K562 (cell line): ENCODE data around the gene OLFM4. TPM values are rescaled to one million over a fixed set of nuclear protein-coding genes. Genes with fewer than 3 reads are reported as not detected.

ENCODE experiments used
- ATAC-seq: fragments of 200-7000 bp; cut with Tn5 transposase; 3 replicates; pipeline ENCODE4 v1.9.1; 2020; ENCODE audit warnings: moderate library complexity
- BruUV-seq: library from RNA; stranded (reverse); fragments of 400-500 nt; replicated peaks from 2 replicates; lab custom pipeline; 2021; lab: Mats Ljungman, UMichigan
- CTCF ChIA-PET: fragments of 300-600 bp; formaldehyde crosslinking; extraction: SDS; loops from one replicate; lab custom pipeline; 2021; ENCODE audit warnings: low intra/inter-chr PET ratio; lab: Yijun Ruan, JAX
- POLR2A ChIA-PET: fragments of 300-600, 350-650 bp; sonication (Branson Sonifier 250); formaldehyde crosslinking; extraction: SDS; loops from one replicate; lab custom pipeline; 2021; ENCODE audit warnings: antibody characterized with exemption, inconsistent platforms; lab: Yijun Ruan, JAX
- DNase-seq, 4 experiments: peaks; one replicate each; pipeline versions ENCODE4 v3.0.0 to v3.0.0-alpha.2; 2011 to 2018; ENCODE audit warnings: low spot score in 3 of 4, mixed read lengths in 3 of 4; ENCODE audit errors: extremely low read depth in 1 of 4
- FAIRE-seq: peaks from 2 replicates; lab custom pipeline; 2011; peaks lifted over from hg19 to GRCh38; lab: Jason Lieb, UNC
- H2AFZ ChIP-seq: 2 replicates; pipeline ENCODE4 v1.6.0; 2011; ENCODE audit warnings: low read depth, low read length, control low read depth, inconsistent platforms
- H3K27ac ChIP-seq: fragments of 200-600 bp; 3 replicates; pipeline ENCODE4 v1.8.0; 2011; ENCODE audit warnings: low read depth, mild to moderate bottlenecking, control low read depth, inconsistent platforms, low read length, moderate library complexity, mixed read lengths; ENCODE audit errors: extremely low read depth
- H3K27me3 ChIP-seq, 2 experiments: fragments of 300-600 bp in 1 of 2; 2 replicates in 1 of 2; 3 replicates in 1 of 2; pipeline versions ENCODE4 v1.6.0 to v1.8.0; 2011; ENCODE audit warnings: inconsistent platforms in 2 of 2, low read length in 2 of 2, mild to moderate bottlenecking in 1 of 2, mixed read lengths in 1 of 2, moderate library complexity in 1 of 2; ENCODE audit not compliant: control insufficient read depth in 2 of 2, insufficient read depth in 2 of 2
- H3K36me3 ChIP-seq: fragments of 300-600 bp; 3 replicates; pipeline ENCODE4 v1.8.0; 2011; ENCODE audit warnings: mild to moderate bottlenecking, low read length, inconsistent platforms; ENCODE audit not compliant: control insufficient read depth, insufficient read depth
- H3K4me1 ChIP-seq, 2 experiments: fragments of 200-600 bp in 1 of 2; replicated peaks in 1 of 2; 2 replicates in 1 of 2; 3 replicates in 1 of 2; pipeline versions ENCODE4 v1.5.1 to v1.8.0; 2011; ENCODE audit warnings: inconsistent platforms in 2 of 2, low read length in 2 of 2, mild to moderate bottlenecking in 1 of 2, mixed read lengths in 1 of 2, moderate library complexity in 1 of 2; ENCODE audit not compliant: control insufficient read depth in 2 of 2, insufficient read depth in 2 of 2
- H3K4me2 ChIP-seq: 2 replicates; pipeline ENCODE4 v1.6.1; 2011; ENCODE audit warnings: low read length, control low read depth, inconsistent platforms, mixed read lengths; ENCODE audit not compliant: insufficient read depth
- H3K4me3 ChIP-seq: fragments of 200-600 bp; sonication (generic), shearing (Covaris generic); 2 replicates; pipeline ENCODE4 v1.5.1; 2016; ENCODE audit warnings: control low read depth, inconsistent platforms
- H3K79me2 ChIP-seq: fragments of 200-600 bp; 3 replicates; pipeline ENCODE4 v1.8.0; 2011; ENCODE audit warnings: low read length, inconsistent platforms; ENCODE audit not compliant: control insufficient read depth, insufficient read depth
- H3K9ac ChIP-seq, 2 experiments: 2 replicates each; pipeline versions ENCODE4 v1.6.0 to v1.6.1; 2011; ENCODE audit warnings: low read depth in 2 of 2, low read length in 2 of 2, control low read depth in 1 of 2, inconsistent platforms in 1 of 2, mild to moderate bottlenecking in 1 of 2, mixed read lengths in 1 of 2; ENCODE audit not compliant: insufficient read depth in 1 of 2
- H3K9me1 ChIP-seq: one replicate; pipeline ENCODE4 v1.6.0; 2011; ENCODE audit warnings: inconsistent platforms, mild to moderate bottlenecking, low read length, moderate library complexity; ENCODE audit not compliant: control insufficient read depth, insufficient read depth
- H3K9me3 ChIP-seq: replicated peaks from 2 replicates; pipeline ENCODE4 v1.5.1; 2011; ENCODE audit warnings: low read depth, low read length, inconsistent platforms; ENCODE audit not compliant: control insufficient read depth, insufficient read depth
- H4K20me1 ChIP-seq: replicated peaks from 2 replicates; pipeline ENCODE4 v1.6.1; 2011; ENCODE audit warnings: low read length, inconsistent platforms, mixed read lengths; ENCODE audit not compliant: control insufficient read depth, insufficient read depth
- ELF2 ChIP-seq: fragments of 250-450 bp; sonication (Bioruptor Pico); IDR thresholded peaks from 2 replicates; pipeline ENCODE4 v1.5.0; 2021; ENCODE audit warnings: mild to moderate bottlenecking
- EP400 ChIP-seq: fragments of 450-650 bp; IDR thresholded peaks from 2 replicates; pipeline ENCODE4 v1.6.1; 2017; ENCODE audit warnings: antibody characterized with exemption, mild to moderate bottlenecking, moderate library complexity
- HOXB6 ChIP-seq: fragments of 250-450 bp; sonication (Bioruptor Pico); IDR thresholded peaks from 2 replicates; pipeline ENCODE4 v1.5.1; 2022; ENCODE audit warnings: mild to moderate bottlenecking, borderline replicate concordance
- MAFF ChIP-seq: IDR thresholded peaks from 2 replicates; pipeline ENCODE4 v1.6.1; 2012; ENCODE audit warnings: low read length, improper control_type of control experiment
- MAFK ChIP-seq: IDR thresholded peaks from 2 replicates; pipeline ENCODE4 v1.6.1; 2011; ENCODE audit warnings: low read length, improper control_type of control experiment
- MBD2 ChIP-seq: sonication (generic); IDR thresholded peaks from 2 replicates; pipeline ENCODE4 v1.6.1; 2016; ENCODE audit warnings: low read depth, borderline replicate concordance
- SPI1 ChIP-seq: IDR thresholded peaks from 2 replicates; pipeline ENCODE4 v1.6.1; 2011; ENCODE audit warnings: low read depth, low read length, control low read depth, borderline replicate concordance
- ZNF133 ChIP-seq: fragments of 250-450 bp; sonication (Bioruptor Pico); IDR thresholded peaks from 2 replicates; pipeline ENCODE4 v1.4.0; 2020; ENCODE audit warnings: mild to moderate bottlenecking
- ZNF143 ChIP-seq: sonication (generic); formaldehyde crosslinking; IDR thresholded peaks from 2 replicates; pipeline ENCODE4 v1.9.0; 2022; ENCODE audit warnings: mild to moderate bottlenecking, missing genetic modification reagents
- ZNF232 ChIP-seq: sonication (generic); formaldehyde crosslinking; IDR thresholded peaks from 2 replicates; pipeline ENCODE4 v1.8.0; 2022; ENCODE audit warnings: mild to moderate bottlenecking, missing genetic modification reagents
- ZNF316 ChIP-seq: fragments of 450-650 bp; IDR thresholded peaks from 2 replicates; pipeline ENCODE4 v1.6.1; 2016
- WGBS: fragments of 100-300 bp; shearing (Covaris generic); methylation state at CpG from one replicate; pipeline ENCODE4 v1.1.6; 2016; ENCODE audit warnings: low coverage, mixed read lengths; ENCODE audit not compliant: insufficient coverage; ENCODE audit errors: missing lambda C conversion rate; 5-methylcytosine and 5-hydroxymethylcytosine counted together
- in situ Hi-C: fragments of 300-500 bp; cut with MboI; formaldehyde crosslinking; loops from 4 replicates; pipeline ENCODE4 v1.15.0; 2018; ENCODE audit warnings: inconsistent platforms, mixed read lengths
- intact Hi-C: fragments of 100-400 bp; cut with micrococcal nuclease; formaldehyde crosslinking; loops from 2 replicates; pipeline ENCODE4 v1.14.2; 2022
- polyA plus RNA-seq, 8 experiments: library from polyadenylated mRNA; depleted of rRNA in 4 of 8; stranded (reverse) in 5 of 8; unstranded in 3 of 8; fragments of >200 nt; fragmentation: Nextera tagmentation in 2 of 8; fragmentation: Illumina TruSeq in 1 of 8; extraction: Ambion mirVana in 2 of 8; extraction: Trizol in 1 of 8; gene quantifications; 2 replicates each; pipeline versions ENCODE4 v1.2.1 to v1.2.3, GENCODE V29; 2011 to 2014; ENCODE audit warnings: inconsistent platforms in 1 of 8, missing spikeins in 1 of 8
- total RNA-seq, 7 experiments: library from RNA; depleted of rRNA in 6 of 7; stranded (reverse); fragments of >200 nt in 6 of 7; fragmentation: Illumina TruSeq in 2 of 7; extraction: Trizol in 2 of 7; gene quantifications; 2 replicates each; pipeline versions ENCODE4 v1.2.1 to v1.2.3, GENCODE V29; 2011 to 2021; ENCODE audit warnings: low replicate concordance in 1 of 7
- TF ChIP-seq, protein P1 (sequence below): conservative IDR thresholded peaks from 2 replicates; pipeline ENCODE4 v1.6.1; 2011; ENCODE audit warnings: low read depth, mild to moderate bottlenecking, low read length; ENCODE audit not compliant: control insufficient read depth
- TF ChIP-seq, protein P2 (sequence below): fragments of 250-450 bp; sonication (Bioruptor Pico); IDR thresholded peaks from 2 replicates; pipeline ENCODE4 v1.5.0; 2020; ENCODE audit warnings: mild to moderate bottlenecking
- TF ChIP-seq, protein P3 (sequence below), 2 experiments: fragments of 450-650 bp in 1 of 2; sonication (generic) in 1 of 2; formaldehyde crosslinking; conservative IDR thresholded peaks; 2 replicates each; pipeline versions ENCODE4 v1.4.0 to v1.8.1; 2020 to 2022; ENCODE audit warnings: mild to moderate bottlenecking in 1 of 2, missing genetic modification reagents in 1 of 2
- TF ChIP-seq, protein P4 (sequence below), 3 experiments: IDR thresholded peaks in 2 of 3; conservative IDR thresholded peaks in 1 of 3; 2 replicates each; pipeline ENCODE4 v1.5.1; 2011 to 2012; ENCODE audit warnings: low read length in 3 of 3, mild to moderate bottlenecking in 3 of 3, control low read depth in 2 of 3, improper control_type of control experiment in 1 of 3, inconsistent platforms in 1 of 3, low read depth in 1 of 3, mixed read lengths in 1 of 3, moderate library complexity in 1 of 3; ENCODE audit not compliant: insufficient read depth in 2 of 3

OLFM4 gene
- total and polyA plus RNA-seq, 9 of the 15 experiments (the other 6 are each of a cell fraction or from before 2014, with no cell fraction given) = not detected

DNA sequence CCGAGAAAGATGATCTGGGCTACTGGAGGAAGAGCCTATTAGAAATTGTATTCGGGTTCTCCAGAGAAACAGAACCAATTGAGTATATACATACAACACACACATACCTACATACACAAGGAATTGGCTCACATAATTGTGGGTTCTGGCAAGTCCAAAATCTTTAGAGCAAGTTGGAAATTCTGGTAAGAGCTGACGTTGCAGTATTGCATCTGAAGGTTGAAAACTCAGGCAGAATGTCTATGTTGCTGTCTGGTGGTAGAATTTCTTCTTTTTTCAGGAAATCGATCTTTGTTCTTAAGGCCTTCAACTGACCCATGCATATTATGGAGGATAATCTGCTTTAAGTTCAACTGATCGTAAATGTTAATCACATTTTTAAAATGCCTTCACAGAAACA is 15.5 kb upstream of the OLFM4 start:
- FAIRE-seq (no peak), ATAC-seq (no peak), DNase-seq (no peak)
- Histone ChIP-seq H3K27ac (no peak overlapping the region), H3K4me3 (no peak overlapping the region), H3K4me2 (no peak overlapping the region), H3K36me3 (no peaks in the 10 kb centered on the region), H3K9me3 (no peaks in the 10 kb centered on the region), H3K4me1 (no peaks in the 10 kb centered on the region), H3K27me3 (no peaks in the 10 kb centered on the region), H3K9ac (no peak overlapping the region), H4K20me1 (no peaks in the 10 kb centered on the region; the same call in 1 of the 2 replicates), H3K79me2 (no peaks in the 10 kb centered on the region), H3K9me1 (no peaks in the 10 kb centered on the region), H2AFZ (no peak overlapping the region)
- ChIA-PET POLR2A (no interaction called here), CTCF (no interaction called here)
- intact Hi-C loops = no loop called here
- no TSS peak for BruUV-seq
- in situ Hi-C loops = no loop called here
- WGBS = 0% methylated on average over 5 of the region's 5 CpGs
- TF ChIP-seq MAFK = 0 out of 2 replicates have a peak, but pooled peaks have one; percentile 9
- no peak for TF ChIP-seq MBD2
- TF ChIP-seq ZNF232 = no peak
- TF ChIP-seq, protein P1, sequence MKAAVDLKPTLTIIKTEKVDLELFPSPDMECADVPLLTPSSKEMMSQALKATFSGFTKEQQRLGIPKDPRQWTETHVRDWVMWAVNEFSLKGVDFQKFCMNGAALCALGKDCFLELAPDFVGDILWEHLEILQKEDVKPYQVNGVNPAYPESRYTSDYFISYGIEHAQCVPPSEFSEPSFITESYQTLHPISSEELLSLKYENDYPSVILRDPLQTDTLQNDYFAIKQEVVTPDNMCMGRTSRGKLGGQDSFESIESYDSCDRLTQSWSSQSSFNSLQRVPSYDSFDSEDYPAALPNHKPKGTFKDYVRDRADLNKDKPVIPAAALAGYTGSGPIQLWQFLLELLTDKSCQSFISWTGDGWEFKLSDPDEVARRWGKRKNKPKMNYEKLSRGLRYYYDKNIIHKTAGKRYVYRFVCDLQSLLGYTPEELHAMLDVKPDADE = no peak
- no peak for TF ChIP-seq ELF2
- TF ChIP-seq, protein P2, sequence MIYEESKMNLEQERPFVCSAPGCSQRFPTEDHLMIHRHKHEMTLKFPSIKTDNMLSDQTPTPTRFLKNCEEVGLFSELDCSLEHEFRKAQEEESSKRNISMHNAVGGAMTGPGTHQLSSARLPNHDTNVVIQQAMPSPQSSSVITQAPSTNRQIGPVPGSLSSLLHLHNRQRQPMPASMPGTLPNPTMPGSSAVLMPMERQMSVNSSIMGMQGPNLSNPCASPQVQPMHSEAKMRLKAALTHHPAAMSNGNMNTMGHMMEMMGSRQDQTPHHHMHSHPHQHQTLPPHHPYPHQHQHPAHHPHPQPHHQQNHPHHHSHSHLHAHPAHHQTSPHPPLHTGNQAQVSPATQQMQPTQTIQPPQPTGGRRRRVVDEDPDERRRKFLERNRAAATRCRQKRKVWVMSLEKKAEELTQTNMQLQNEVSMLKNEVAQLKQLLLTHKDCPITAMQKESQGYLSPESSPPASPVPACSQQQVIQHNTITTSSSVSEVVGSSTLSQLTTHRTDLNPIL (CRISPR knock-in tag) = no peak
- TF ChIP-seq MAFF = peak; percentile 18; the same call in 1 of the 2 replicates
- TF ChIP-seq, protein P3, sequence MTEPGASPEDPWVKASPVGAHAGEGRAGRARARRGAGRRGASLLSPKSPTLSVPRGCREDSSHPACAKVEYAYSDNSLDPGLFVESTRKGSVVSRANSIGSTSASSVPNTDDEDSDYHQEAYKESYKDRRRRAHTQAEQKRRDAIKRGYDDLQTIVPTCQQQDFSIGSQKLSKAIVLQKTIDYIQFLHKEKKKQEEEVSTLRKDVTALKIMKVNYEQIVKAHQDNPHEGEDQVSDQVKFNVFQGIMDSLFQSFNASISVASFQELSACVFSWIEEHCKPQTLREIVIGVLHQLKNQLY (CRISPR knock-in tag; conservative IDR thresholded peaks at IDR 0.05) = no peak
- TF ChIP-seq EP400 = no peak
- TF ChIP-seq ZNF133 (CRISPR knock-in tag) = no peak
- TF ChIP-seq ZNF143 = no peak
- TF ChIP-seq, protein P4, sequence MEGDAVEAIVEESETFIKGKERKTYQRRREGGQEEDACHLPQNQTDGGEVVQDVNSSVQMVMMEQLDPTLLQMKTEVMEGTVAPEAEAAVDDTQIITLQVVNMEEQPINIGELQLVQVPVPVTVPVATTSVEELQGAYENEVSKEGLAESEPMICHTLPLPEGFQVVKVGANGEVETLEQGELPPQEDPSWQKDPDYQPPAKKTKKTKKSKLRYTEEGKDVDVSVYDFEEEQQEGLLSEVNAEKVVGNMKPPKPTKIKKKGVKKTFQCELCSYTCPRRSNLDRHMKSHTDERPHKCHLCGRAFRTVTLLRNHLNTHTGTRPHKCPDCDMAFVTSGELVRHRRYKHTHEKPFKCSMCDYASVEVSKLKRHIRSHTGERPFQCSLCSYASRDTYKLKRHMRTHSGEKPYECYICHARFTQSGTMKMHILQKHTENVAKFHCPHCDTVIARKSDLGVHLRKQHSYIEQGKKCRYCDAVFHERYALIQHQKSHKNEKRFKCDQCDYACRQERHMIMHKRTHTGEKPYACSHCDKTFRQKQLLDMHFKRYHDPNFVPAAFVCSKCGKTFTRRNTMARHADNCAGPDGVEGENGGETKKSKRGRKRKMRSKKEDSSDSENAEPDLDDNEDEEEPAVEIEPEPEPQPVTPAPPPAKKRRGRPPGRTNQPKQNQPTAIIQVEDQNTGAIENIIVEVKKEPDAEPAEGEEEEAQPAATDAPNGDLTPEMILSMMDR (IDR thresholded peaks at IDR 0.05 in 2 of 3, conservative IDR thresholded peaks at IDR 0.05 in 1 of 3; ENCODE audit: insufficient read depth in 2 of 3, low read depth in 1 of 3, low read length in 3 of 3) = no peak
- TF ChIP-seq HOXB6 (CRISPR knock-in tag) = no peak
- TF ChIP-seq ZNF316 = peak; percentile 29; the same call in 1 of the 2 replicates
- no peak for TF ChIP-seq SPI1
